ENCODE results near the gene HCFC1R1. TPM values are rescaled to one million over a fixed set of nuclear protein-coding genes. Genes with fewer than 3 reads are reported as not detected.
"Not testable (repeated sequence)": the region's sequence is repeated elsewhere in the genome, so short reads cannot be mapped to it uniquely, and the experiment has no call there.

The HCFC1R1 gene
- 10 to 100 TPM; 24.2 to 24.8 TPM for total RNA-seq

GRCh38 chr16:3023669-3024478 is at the start of gene HCFC1R1, which contains the start of gene THOC6:
TSS of gene HCFC1R1 (minus strand) at chr16:3023942. CDS start at chr16:3023941, 1 bp downstream.
TSS of gene THOC6 (plus strand) at chr16:3024035. CDS start at chr16:3024327, 292 bp downstream.
- DNase-seq (peak; percentile 99), ATAC-seq (peak; percentile 70)
- CTCF ChIA-PET, result interaction anchor here (1.0 to 10.5 kb wide), 7 partner anchors 7 to 111 kb away, joined by 3 to 135 read pairs (median 7); partner anchors contain the start of gene ZNF213
- intact Hi-C loops (cut with micrococcal nuclease), result no loop called here
- Mint-ChIP-seq H3K27ac (peak within 1 kb of the TSS; percentile 97), H3K36me3 (ENCODE audit: low read depth) (peaks cover 14% of the 10 kb centered on the region), H3K4me3 (peak within 1 kb of the TSS; percentile 77), H3K4me1 (ENCODE audit: low read depth) (peaks cover 50% of the 10 kb centered on the region), H3K27me3 (peaks cover 7% of the 10 kb centered on the region), H3K9me3 (no peaks in the 10 kb centered on the region)
- POLR2A ChIA-PET, result interaction anchor here (0.5 to 1.3 kb wide), 5 partner anchors 10 to 376 kb away, joined by 3 read pairs; no protein-coding TSS in a partner anchor
- TF ChIP-seq CTCF (IDR thresholded peaks at IDR 0.05), result no peak

GRCh38 chr16:3073448-3073847 is 49.7 kb upstream of the HCFC1R1 start:
- H3K27me3 Mint-ChIP-seq, result no peaks in the 10 kb centered on the region
- H3K4me3 Mint-ChIP-seq, result peak overlapping the region; percentile 60
- no peak for TF ChIP-seq CTCF (IDR thresholded peaks at IDR 0.05)
- ATAC-seq, result no peak
- no peak for DNase-seq
- H3K27ac Mint-ChIP-seq, result peak overlapping the region; percentile 97
- peaks cover 29% of the 10 kb centered on the region for H3K36me3 Mint-ChIP-seq (ENCODE audit: low read depth)
- intact Hi-C loops (cut with micrococcal nuclease), result no loop called here
- H3K9me3 Mint-ChIP-seq, result peaks cover 9% of the 10 kb centered on the region
- ChIA-PET POLR2A (interaction anchor here (5.1 to 5.7 kb wide), 2 partner anchors 7 to 15 kb away, joined by 27 to 49 read pairs; partner anchors contain the start of gene IL32), CTCF (no interaction called here)
- H3K4me1 Mint-ChIP-seq (ENCODE audit: low read depth), result peaks cover 80% of the 10 kb centered on the region

GRCh38 chr16:3072576-3073263 is 49.0 kb upstream of the HCFC1R1 start:
- POLR2A ChIA-PET, result interaction anchor here (2.1 kb wide), 1 partner anchor 13 kb away, joined by 6 read pairs; no protein-coding TSS in a partner anchor
- Mint-ChIP-seq H3K27ac (peak overlapping the region; percentile 97), H3K36me3 (ENCODE audit: low read depth) (peaks cover 33% of the 10 kb centered on the region), H3K4me1 (ENCODE audit: low read depth) (peaks cover 77% of the 10 kb centered on the region)
- H3K27me3 Mint-ChIP-seq; H3K9me3 Mint-ChIP-seq; H3K4me3 Mint-ChIP-seq; intact Hi-C loops (cut with micrococcal nuclease): not testable (repeated sequence)
- ATAC-seq (peak; percentile 41), DNase-seq (peak; percentile 77)
- CTCF ChIA-PET, result interaction anchor here (2.1 kb wide), 1 partner anchor 14 kb away, joined by 5 read pairs; no protein-coding TSS in a partner anchor

GRCh38 chr16:3072148-3072547 is 48.4 kb upstream of the HCFC1R1 start:
- ChIA-PET CTCF (interaction anchor here (2.1 kb wide), 1 partner anchor 14 kb away, joined by 5 read pairs; no protein-coding TSS in a partner anchor), POLR2A (interaction anchor here (2.1 kb wide), 1 partner anchor 12 kb away, joined by 6 read pairs; no protein-coding TSS in a partner anchor)
- Mint-ChIP-seq H3K4me1 (ENCODE audit: low read depth) (peaks cover 79% of the 10 kb centered on the region), H3K36me3 (ENCODE audit: low read depth) (peaks cover 38% of the 10 kb centered on the region), H3K27ac (peak overlapping the region; percentile 93)
- DNase-seq; H3K9me3 Mint-ChIP-seq; intact Hi-C loops (cut with micrococcal nuclease); H3K27me3 Mint-ChIP-seq; H3K4me3 Mint-ChIP-seq: not testable (repeated sequence)
- peak; percentile 5 for ATAC-seq

- Mint-ChIP-seq H3K27me3 (no peaks in the 10 kb centered on the region), H3K27ac (peak overlapping the region; percentile 93), H3K9me3 (peaks cover 1% of the 10 kb centered on the region), H3K4me1 (ENCODE audit: low read depth) (peaks cover 75% of the 10 kb centered on the region), H3K36me3 (ENCODE audit: low read depth) (peaks cover 39% of the 10 kb centered on the region), H3K4me3 (no peak overlapping the region)
- ChIA-PET CTCF (interaction anchor here (1.5 to 2.1 kb wide), 3 partner anchors 12 to 58 kb away, joined by 5 to 6 read pairs (median 5); no protein-coding TSS in a partner anchor), POLR2A (interaction anchor here (2.1 kb wide), 1 partner anchor 12 kb away, joined by 6 read pairs; no protein-coding TSS in a partner anchor)
- no peak for ATAC-seq
- intact Hi-C loops (cut with micrococcal nuclease), result no loop called here
- no peak for DNase-seq
- no peak for TF ChIP-seq CTCF (IDR thresholded peaks at IDR 0.05)
Measured at GRCh38 chr16:3071655-3072054, 47.9 kb upstream of the HCFC1R1 start.
